B cell (primary cell): ENCODE results near the gene TAF11. TPM values are rescaled to one million over a fixed set of nuclear protein-coding genes. Genes with fewer than 3 reads are reported as not detected.

Source experiments
- ATAC-seq: fragments of 200-7000 bp; cut with Tn5 transposase; one replicate; pipeline ENCODE4 v1.10.0; 2021; ENCODE audit warnings: low read depth, mild to moderate bottlenecking, moderate number of reproducible peaks, moderate library complexity
- CTCF ChIA-PET: fragments of 350-600 bp; sonication (Branson Sonifier 250); formaldehyde crosslinking; loops from one replicate; lab custom pipeline; 2021; ENCODE audit warnings: antibody characterized with exemption, inconsistent platforms; lab: Charles Lee
- POLR2A ChIA-PET: fragments of 350-600 bp; sonication (Branson Sonifier 250); formaldehyde crosslinking; loops from one replicate; lab custom pipeline; 2021; ENCODE audit warnings: antibody characterized with exemption; lab: Charles Lee
- DNase-seq: peaks from one replicate; pipeline ENCODE4 v3.0.0; 2013
- H2AFZ ChIP-seq: 2 replicates; pipeline ENCODE4 v1.6.1; 2012; ENCODE audit warnings: mild to moderate bottlenecking, low read depth, low read length; ENCODE audit not compliant: insufficient read depth, poor library complexity, severe bottlenecking
- H3K27ac ChIP-seq, 2 donors: 1 replicate in 1 of 2; 2 replicates in 1 of 2; pipeline ENCODE4 v1.5.1; 2012 to 2013; ENCODE audit warnings: low read length in 2 of 2, mild to moderate bottlenecking in 2 of 2, moderate library complexity in 1 of 2
- H3K27me3 ChIP-seq, 4 experiments: fragments of 200-600 bp in 1 of 4; sonication (generic) in 1 of 4; replicated peaks in 1 of 4; 1 replicate in 2 of 4; 2 replicates in 2 of 4; pipeline versions ENCODE4 v1.6.1 to v1.7.0; 2013 to 2016; ENCODE audit warnings: low read length in 3 of 4, mild to moderate bottlenecking in 2 of 4, mixed read lengths in 1 of 4, moderate library complexity in 1 of 4; ENCODE audit not compliant: insufficient read depth in 4 of 4, control insufficient read depth in 3 of 4; ENCODE audit errors: control extremely low read depth in 1 of 4
- H3K36me3 ChIP-seq, 2 experiments: replicated peaks in 1 of 2; 1 replicate in 1 of 2; 2 replicates in 1 of 2; pipeline versions ENCODE4 v1.6.1 to v1.7.1; 2013; ENCODE audit warnings: low read length in 1 of 2; ENCODE audit not compliant: insufficient read depth in 2 of 2, control insufficient read depth in 1 of 2; ENCODE audit errors: control extremely low read depth in 1 of 2, extremely low read depth in 1 of 2
- H3K4me1 ChIP-seq, 2 donors: fragments of 200-600 bp in 1 of 2; sonication (generic) in 1 of 2; 1 replicate in 1 of 2; 2 replicates in 1 of 2; pipeline versions ENCODE4 v1.5.1 to v1.6.1; 2013 to 2017; ENCODE audit warnings: low read length in 2 of 2; ENCODE audit not compliant: control insufficient read depth in 2 of 2, insufficient read depth in 2 of 2
- H3K4me2 ChIP-seq: replicated peaks from 2 replicates; pipeline ENCODE3; 2012; ENCODE audit warnings: mild to moderate bottlenecking, low read depth, low read length; ENCODE audit not compliant: poor library complexity, severe bottlenecking
- H3K4me3 ChIP-seq, 5 experiments: fragments of 200-600 bp in 1 of 5; sonication (generic) in 1 of 5; 1 replicate in 3 of 5; 2 replicates in 2 of 5; pipeline versions ENCODE4 v1.5.1 to v1.7.0; 2011 to 2016; ENCODE audit warnings: low read length in 4 of 5, mild to moderate bottlenecking in 4 of 5, low read depth in 2 of 5, control low read depth in 1 of 5, moderate library complexity in 1 of 5; ENCODE audit not compliant: insufficient read depth in 1 of 5; ENCODE audit errors: control extremely low read depth in 1 of 5, extremely low read depth in 1 of 5
- H3K79me2 ChIP-seq: fragments of 200-600 bp; sonication (generic); one replicate; pipeline ENCODE4 v1.6.0; 2016; ENCODE audit warnings: low read length; ENCODE audit not compliant: control insufficient read depth, insufficient read depth
- H3K9ac ChIP-seq: fragments of 200-600 bp; sonication (generic); 2 replicates; pipeline ENCODE4 v1.6.1; 2017; ENCODE audit warnings: mild to moderate bottlenecking, low read length, moderate library complexity
- H3K9me3 ChIP-seq, 3 donors: one replicate each; pipeline versions ENCODE4 v1.6.1 to v1.7.1; 2013; ENCODE audit warnings: low read length in 2 of 3; ENCODE audit not compliant: control insufficient read depth in 2 of 3, insufficient read depth in 1 of 3; ENCODE audit errors: control extremely low read depth in 1 of 3
- H4K20me1 ChIP-seq: 2 replicates; pipeline ENCODE4 v1.6.0; 2012; ENCODE audit warnings: mild to moderate bottlenecking, low read length; ENCODE audit not compliant: insufficient read depth, control insufficient read depth, poor library complexity, severe bottlenecking
- H3K27ac Mint-ChIP-seq: one replicate; pipeline ENCODE4 v1.8.0; 2021; ENCODE audit warnings: mixed read lengths
- H3K27me3 Mint-ChIP-seq: one replicate; pipeline ENCODE4 v1.8.0; 2021; ENCODE audit warnings: mixed read lengths
- H3K4me1 Mint-ChIP-seq: one replicate; pipeline ENCODE4 v1.8.0; 2021; ENCODE audit warnings: mixed read lengths
- H3K4me3 Mint-ChIP-seq: one replicate; pipeline ENCODE4 v1.8.0; 2021; ENCODE audit warnings: mixed read lengths
- H3K9me3 Mint-ChIP-seq: one replicate; pipeline ENCODE4 v1.8.0; 2022; ENCODE audit warnings: mixed read lengths; ENCODE audit not compliant: insufficient read depth
- CTCF ChIP-seq: fragments of 200-600 bp; IDR thresholded peaks from one replicate; pipeline ENCODE4 v1.8.0; 2022; ENCODE audit warnings: antibody characterized with exemption, mild to moderate bottlenecking
- EZH2 ChIP-seq: IDR thresholded peaks from 2 replicates; pipeline ENCODE4 v1.6.1; 2012; ENCODE audit warnings: borderline replicate concordance, low read depth, mild to moderate bottlenecking, moderate library complexity, low read length; ENCODE audit not compliant: insufficient read depth, poor library complexity, severe bottlenecking
- WGBS: methylation state at CpG from one replicate; pipeline ENCODE4 v1.1.5; 2013; ENCODE audit warnings: missing lambda C conversion rate; ENCODE audit not compliant: insufficient coverage; 5-methylcytosine and 5-hydroxymethylcytosine counted together
- intact Hi-C: fragments of 100-400 bp; cut with micrococcal nuclease; formaldehyde crosslinking; loops from one replicate; pipeline ENCODE4 v1.10.0; 2022
- polyA minus RNA-seq: library from RNA; depleted of rRNA, polyadenylated mRNA; stranded (reverse); fragments of >200 nt; gene quantifications from 2 replicates; pipeline ENCODE4 v1.2.3, GENCODE V29; 2012
- polyA plus RNA-seq: library from polyadenylated mRNA; depleted of rRNA; stranded (reverse); fragments of >200 nt; gene quantifications from 2 replicates; pipeline ENCODE4 v1.2.3, GENCODE V29; 2012
- total RNA-seq, 2 donors: library from RNA; stranded (reverse); fragments of 120-200 nt in 1 of 2; gene quantifications; 1 replicate in 1 of 2; 2 replicates in 1 of 2; pipeline versions ENCODE4 v1.2.3 to v1.2.4, GENCODE V29; 2013 to 2022

TAF11 gene
- total RNA-seq = 28.5 and 32.5 TPM in 2 replicates
- 34.2 TPM for total RNA-seq (2013)
- 27.3 and 48.1 TPM in 2 replicates for polyA plus RNA-seq
- polyA minus RNA-seq = 8.7 and 18.8 TPM in 2 replicates

- no peaks in the 10 kb centered on the region for H3K27me3 ChIP-seq
- ATAC-seq = peak; percentile 71
- TF ChIP-seq EZH2 (no peak), CTCF (no peak)
- H3K9me3 ChIP-seq = no peaks in the 10 kb centered on the region
- H3K4me1 Mint-ChIP-seq = peaks cover 46% of the 10 kb centered on the region
- ChIA-PET CTCF (interaction anchor here (1.0 to 1.3 kb wide), 3 partner anchors 13 to 252 kb away, joined by 4 to 5 read pairs (median 4); partner anchors contain the start of gene BLTP3A), POLR2A (interaction anchor here (0.6 kb wide), 1 partner anchor 544 kb away, joined by 4 read pairs; no protein-coding TSS in a partner anchor)
- peaks cover 80% of the 10 kb centered on the region for H3K79me2 ChIP-seq
- peak within 1 kb of the TSS; percentile 76 to 92 for H3K27ac ChIP-seq
- H3K4me3 Mint-ChIP-seq = peak within 1 kb of the TSS; percentile 99
- H3K9me3 Mint-ChIP-seq = peaks cover 4% of the 10 kb centered on the region
- under 1% methylated on average over 38 of the region's 43 CpGs for WGBS
- peaks cover 21 to 28% of the 10 kb centered on the region in 2 donors for H3K4me1 ChIP-seq
- H3K27me3 Mint-ChIP-seq = no peaks in the 10 kb centered on the region
- peak within 1 kb of the TSS; percentile 61 to 99 (median 80) for H3K4me3 ChIP-seq
- peak within 1 kb of the TSS; percentile 83 for H3K4me2 ChIP-seq
- intact Hi-C loops = loop anchor here (1.0 to 10.0 kb wide), 5 partner anchors 25 to 653 kb away; partner anchors contain the start of genes BLTP3A, HMGA1, ILRUN and SNRPC
- peaks cover 5% of the 10 kb centered on the region for H4K20me1 ChIP-seq
- H3K9ac ChIP-seq = peak within 1 kb of the TSS; percentile 92
- H3K27ac Mint-ChIP-seq = peak within 1 kb of the TSS; percentile 92
- H3K36me3 ChIP-seq = peaks cover 0 to 7% of the 10 kb centered on the region in 2 experiments
- DNase-seq = peak; percentile 93
- H2AFZ ChIP-seq = peak within 1 kb of the TSS; percentile 83
Measured at GRCh38 chr6:34887753-34888513, at the start of gene TAF11. Gene TAF11 (minus strand): TSS chr6:34888042. CDS start chr6:34887957, 85 bp downstream.

GRCh38 chr6:34934516-34934915 lies 46.7 kb upstream of the TAF11 start:
- DNase-seq = no peak
- no peak overlapping the region for H2AFZ ChIP-seq
- Mint-ChIP-seq H3K9me3 (no peaks in the 10 kb centered on the region), H3K4me3 (no peak overlapping the region), H3K27me3 (no peaks in the 10 kb centered on the region), H3K4me1 (peaks cover 26% of the 10 kb centered on the region), H3K27ac (no peak overlapping the region)
- H3K4me1 ChIP-seq = peaks cover 5 to 9% of the 10 kb centered on the region in 2 donors
- POLR2A ChIA-PET = no interaction called here
- peaks cover 0 to 2% of the 10 kb centered on the region in 2 experiments for H3K36me3 ChIP-seq
- no peak overlapping the region for H3K9ac ChIP-seq
- no peaks in the 10 kb centered on the region for H3K27me3 ChIP-seq
- H3K4me3 ChIP-seq = no peak overlapping the region
- 29% methylated on average over 2 of the region's 5 CpGs for WGBS
- peaks cover 21% of the 10 kb centered on the region for H4K20me1 ChIP-seq
- H3K4me2 ChIP-seq = no peak overlapping the region
- H3K9me3 ChIP-seq = no peaks in the 10 kb centered on the region
- intact Hi-C loops = no loop called here
- H3K27ac ChIP-seq = no peak overlapping the region
- ATAC-seq = no peak
- TF ChIP-seq EZH2 = no peak
- TF ChIP-seq CTCF = no peak
- CTCF ChIA-PET = no interaction called here
- peaks cover 27% of the 10 kb centered on the region for H3K79me2 ChIP-seq
